B cell (primary cell): ENCODE data around the gene NTNG1. TPM values are rescaled to one million over a fixed set of nuclear protein-coding genes. Genes with fewer than 3 reads are reported as not detected.

Source experiments
- ATAC-seq: fragments of 200-7000 bp; cut with Tn5 transposase; one replicate; pipeline ENCODE4 v1.10.0; 2021; ENCODE audit warnings: low read depth, mild to moderate bottlenecking, moderate number of reproducible peaks, moderate library complexity
- CTCF ChIA-PET: fragments of 350-600 bp; sonication (Branson Sonifier 250); formaldehyde crosslinking; loops from one replicate; lab custom pipeline; 2021; ENCODE audit warnings: antibody characterized with exemption, inconsistent platforms; lab: Charles Lee
- POLR2A ChIA-PET: fragments of 350-600 bp; sonication (Branson Sonifier 250); formaldehyde crosslinking; loops from one replicate; lab custom pipeline; 2021; ENCODE audit warnings: antibody characterized with exemption; lab: Charles Lee
- DNase-seq: peaks from one replicate; pipeline ENCODE4 v3.0.0; 2013
- H2AFZ ChIP-seq: 2 replicates; pipeline ENCODE4 v1.6.1; 2012; ENCODE audit warnings: mild to moderate bottlenecking, low read depth, low read length; ENCODE audit not compliant: insufficient read depth, poor library complexity, severe bottlenecking
- H3K27ac ChIP-seq, 2 donors: 1 replicate in 1 of 2; 2 replicates in 1 of 2; pipeline ENCODE4 v1.5.1; 2012 to 2013; ENCODE audit warnings: low read length in 2 of 2, mild to moderate bottlenecking in 2 of 2, moderate library complexity in 1 of 2
- H3K27me3 ChIP-seq, 4 experiments: fragments of 200-600 bp in 1 of 4; sonication (generic) in 1 of 4; replicated peaks in 1 of 4; 1 replicate in 2 of 4; 2 replicates in 2 of 4; pipeline versions ENCODE4 v1.6.1 to v1.7.0; 2013 to 2016; ENCODE audit warnings: low read length in 3 of 4, mild to moderate bottlenecking in 2 of 4, mixed read lengths in 1 of 4, moderate library complexity in 1 of 4; ENCODE audit not compliant: insufficient read depth in 4 of 4, control insufficient read depth in 3 of 4; ENCODE audit errors: control extremely low read depth in 1 of 4
- H3K36me3 ChIP-seq, 2 experiments: replicated peaks in 1 of 2; 1 replicate in 1 of 2; 2 replicates in 1 of 2; pipeline versions ENCODE4 v1.6.1 to v1.7.1; 2013; ENCODE audit warnings: low read length in 1 of 2; ENCODE audit not compliant: insufficient read depth in 2 of 2, control insufficient read depth in 1 of 2; ENCODE audit errors: control extremely low read depth in 1 of 2, extremely low read depth in 1 of 2
- H3K4me1 ChIP-seq, 2 donors: fragments of 200-600 bp in 1 of 2; sonication (generic) in 1 of 2; 1 replicate in 1 of 2; 2 replicates in 1 of 2; pipeline versions ENCODE4 v1.5.1 to v1.6.1; 2013 to 2017; ENCODE audit warnings: low read length in 2 of 2; ENCODE audit not compliant: control insufficient read depth in 2 of 2, insufficient read depth in 2 of 2
- H3K4me2 ChIP-seq: replicated peaks from 2 replicates; pipeline ENCODE3; 2012; ENCODE audit warnings: mild to moderate bottlenecking, low read depth, low read length; ENCODE audit not compliant: poor library complexity, severe bottlenecking
- H3K4me3 ChIP-seq, 5 experiments: fragments of 200-600 bp in 1 of 5; sonication (generic) in 1 of 5; 1 replicate in 3 of 5; 2 replicates in 2 of 5; pipeline versions ENCODE4 v1.5.1 to v1.7.0; 2011 to 2016; ENCODE audit warnings: low read length in 4 of 5, mild to moderate bottlenecking in 4 of 5, low read depth in 2 of 5, control low read depth in 1 of 5, moderate library complexity in 1 of 5; ENCODE audit not compliant: insufficient read depth in 1 of 5; ENCODE audit errors: control extremely low read depth in 1 of 5, extremely low read depth in 1 of 5
- H3K79me2 ChIP-seq: fragments of 200-600 bp; sonication (generic); one replicate; pipeline ENCODE4 v1.6.0; 2016; ENCODE audit warnings: low read length; ENCODE audit not compliant: control insufficient read depth, insufficient read depth
- H3K9ac ChIP-seq: fragments of 200-600 bp; sonication (generic); 2 replicates; pipeline ENCODE4 v1.6.1; 2017; ENCODE audit warnings: mild to moderate bottlenecking, low read length, moderate library complexity
- H3K9me3 ChIP-seq, 3 donors: one replicate each; pipeline versions ENCODE4 v1.6.1 to v1.7.1; 2013; ENCODE audit warnings: low read length in 2 of 3; ENCODE audit not compliant: control insufficient read depth in 2 of 3, insufficient read depth in 1 of 3; ENCODE audit errors: control extremely low read depth in 1 of 3
- H4K20me1 ChIP-seq: 2 replicates; pipeline ENCODE4 v1.6.0; 2012; ENCODE audit warnings: mild to moderate bottlenecking, low read length; ENCODE audit not compliant: insufficient read depth, control insufficient read depth, poor library complexity, severe bottlenecking
- H3K27ac Mint-ChIP-seq: one replicate; pipeline ENCODE4 v1.8.0; 2021; ENCODE audit warnings: mixed read lengths
- H3K27me3 Mint-ChIP-seq: one replicate; pipeline ENCODE4 v1.8.0; 2021; ENCODE audit warnings: mixed read lengths
- H3K4me1 Mint-ChIP-seq: one replicate; pipeline ENCODE4 v1.8.0; 2021; ENCODE audit warnings: mixed read lengths
- H3K4me3 Mint-ChIP-seq: one replicate; pipeline ENCODE4 v1.8.0; 2021; ENCODE audit warnings: mixed read lengths
- H3K9me3 Mint-ChIP-seq: one replicate; pipeline ENCODE4 v1.8.0; 2022; ENCODE audit warnings: mixed read lengths; ENCODE audit not compliant: insufficient read depth
- EZH2 ChIP-seq: IDR thresholded peaks from 2 replicates; pipeline ENCODE4 v1.6.1; 2012; ENCODE audit warnings: borderline replicate concordance, low read depth, mild to moderate bottlenecking, moderate library complexity, low read length; ENCODE audit not compliant: insufficient read depth, poor library complexity, severe bottlenecking
- WGBS: methylation state at CpG from one replicate; pipeline ENCODE4 v1.1.5; 2013; ENCODE audit warnings: missing lambda C conversion rate; ENCODE audit not compliant: insufficient coverage; 5-methylcytosine and 5-hydroxymethylcytosine counted together
- intact Hi-C: fragments of 100-400 bp; cut with micrococcal nuclease; formaldehyde crosslinking; loops from one replicate; pipeline ENCODE4 v1.10.0; 2022
- polyA plus RNA-seq: library from polyadenylated mRNA; depleted of rRNA; stranded (reverse); fragments of >200 nt; gene quantifications from 2 replicates; pipeline ENCODE4 v1.2.3, GENCODE V29; 2012
- total RNA-seq, 2 donors: library from RNA; stranded (reverse); fragments of 120-200 nt in 1 of 2; gene quantifications; 1 replicate in 1 of 2; 2 replicates in 1 of 2; pipeline versions ENCODE4 v1.2.3 to v1.2.4, GENCODE V29; 2013 to 2022
- TF ChIP-seq, protein P1 (sequence below): fragments of 200-600 bp; IDR thresholded peaks from one replicate; pipeline ENCODE4 v1.8.0; 2022; ENCODE audit warnings: antibody characterized with exemption, mild to moderate bottlenecking

The NTNG1 gene
- total and polyA plus RNA-seq, 2 donors (not counting 1 experiment from before 2014, with no cell fraction given), result 2.8 to 3.7 TPM

- no peaks in the 10 kb centered on the region for H4K20me1 ChIP-seq
- no peaks in the 10 kb centered on the region for H3K79me2 ChIP-seq
- POLR2A ChIA-PET, result no interaction called here
- TF ChIP-seq, protein P1, sequence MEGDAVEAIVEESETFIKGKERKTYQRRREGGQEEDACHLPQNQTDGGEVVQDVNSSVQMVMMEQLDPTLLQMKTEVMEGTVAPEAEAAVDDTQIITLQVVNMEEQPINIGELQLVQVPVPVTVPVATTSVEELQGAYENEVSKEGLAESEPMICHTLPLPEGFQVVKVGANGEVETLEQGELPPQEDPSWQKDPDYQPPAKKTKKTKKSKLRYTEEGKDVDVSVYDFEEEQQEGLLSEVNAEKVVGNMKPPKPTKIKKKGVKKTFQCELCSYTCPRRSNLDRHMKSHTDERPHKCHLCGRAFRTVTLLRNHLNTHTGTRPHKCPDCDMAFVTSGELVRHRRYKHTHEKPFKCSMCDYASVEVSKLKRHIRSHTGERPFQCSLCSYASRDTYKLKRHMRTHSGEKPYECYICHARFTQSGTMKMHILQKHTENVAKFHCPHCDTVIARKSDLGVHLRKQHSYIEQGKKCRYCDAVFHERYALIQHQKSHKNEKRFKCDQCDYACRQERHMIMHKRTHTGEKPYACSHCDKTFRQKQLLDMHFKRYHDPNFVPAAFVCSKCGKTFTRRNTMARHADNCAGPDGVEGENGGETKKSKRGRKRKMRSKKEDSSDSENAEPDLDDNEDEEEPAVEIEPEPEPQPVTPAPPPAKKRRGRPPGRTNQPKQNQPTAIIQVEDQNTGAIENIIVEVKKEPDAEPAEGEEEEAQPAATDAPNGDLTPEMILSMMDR, result no peak
- no peak for TF ChIP-seq EZH2
- H3K9ac ChIP-seq, result no peak overlapping the region
- intact Hi-C loops, result no loop called here
- no peak overlapping the region for H3K4me3 ChIP-seq
- CTCF ChIA-PET, result interaction anchor here (1.1 to 1.3 kb wide), 2 partner anchors 111 to 115 kb away, joined by 3 to 4 read pairs; no protein-coding TSS in a partner anchor
- no peak for DNase-seq
- no peak overlapping the region for H3K27ac ChIP-seq
- H3K27me3 ChIP-seq, result no peaks in the 10 kb centered on the region
- no peak for ATAC-seq
- no peak overlapping the region for H3K4me3 Mint-ChIP-seq
- WGBS, result no CpG with 5 or more reads among the region's 3 CpGs
- H3K9me3 ChIP-seq, result no peaks in the 10 kb centered on the region
- no peaks in the 10 kb centered on the region for H3K4me1 Mint-ChIP-seq
- H3K4me1 ChIP-seq, result no peaks in the 10 kb centered on the region
- H3K4me2 ChIP-seq, result no peak overlapping the region
- H3K9me3 Mint-ChIP-seq, result no peaks in the 10 kb centered on the region
- H3K27me3 Mint-ChIP-seq, result peaks cover 8% of the 10 kb centered on the region
- H3K36me3 ChIP-seq, result no peaks in the 10 kb centered on the region
- no peak overlapping the region for H3K27ac Mint-ChIP-seq
- no peak overlapping the region for H2AFZ ChIP-seq
Observed at GRCh38 chr1:107414550-107414949, 273.7 kb downstream of the NTNG1 start.

- H3K9me3 ChIP-seq, result no peaks in the 10 kb centered on the region
- Mint-ChIP-seq H3K4me1 (no peaks in the 10 kb centered on the region), H3K9me3 (no peaks in the 10 kb centered on the region), H3K27ac (no peak overlapping the region), H3K27me3 (peaks cover 8% of the 10 kb centered on the region), H3K4me3 (no peak overlapping the region)
- no peak overlapping the region for H3K4me2 ChIP-seq
- no peaks in the 10 kb centered on the region for H3K4me1 ChIP-seq
- no peaks in the 10 kb centered on the region for H4K20me1 ChIP-seq
- no peak overlapping the region for H3K4me3 ChIP-seq
- H3K79me2 ChIP-seq, result no peaks in the 10 kb centered on the region
- no peak overlapping the region for H2AFZ ChIP-seq
- ATAC-seq, result no peak
- DNase-seq, result no peak
- H3K9ac ChIP-seq, result no peak overlapping the region
- no peaks in the 10 kb centered on the region for H3K36me3 ChIP-seq
- CTCF ChIA-PET, result interaction anchor here (1.1 to 1.3 kb wide), 2 partner anchors 111 to 114 kb away, joined by 3 to 4 read pairs; no protein-coding TSS in a partner anchor
- intact Hi-C loops, result no loop called here
- no peak overlapping the region for H3K27ac ChIP-seq
- no CpG with 5 or more reads among the region's 4 CpGs for WGBS
- TF ChIP-seq, protein P1, result no peak
- TF ChIP-seq EZH2, result no peak
- no peaks in the 10 kb centered on the region for H3K27me3 ChIP-seq
- POLR2A ChIA-PET, result no interaction called here
Observed at GRCh38 chr1:107415241-107415640, 274.4 kb downstream of the NTNG1 start.
